HG02840 (cell line): ENCODE measurements around the gene HAUS8.

Experiments used
- ATAC-seq: cut with Tn5 transposase; IDR thresholded peaks from one replicate; pipeline ENCODE4 v1.9.1; 2021; ENCODE audit warnings: mild to moderate bottlenecking, moderate library complexity, moderate number of reproducible peaks; ENCODE audit not compliant: unreplicated experiment, low FRiP score

Gene HAUS8

DNA sequence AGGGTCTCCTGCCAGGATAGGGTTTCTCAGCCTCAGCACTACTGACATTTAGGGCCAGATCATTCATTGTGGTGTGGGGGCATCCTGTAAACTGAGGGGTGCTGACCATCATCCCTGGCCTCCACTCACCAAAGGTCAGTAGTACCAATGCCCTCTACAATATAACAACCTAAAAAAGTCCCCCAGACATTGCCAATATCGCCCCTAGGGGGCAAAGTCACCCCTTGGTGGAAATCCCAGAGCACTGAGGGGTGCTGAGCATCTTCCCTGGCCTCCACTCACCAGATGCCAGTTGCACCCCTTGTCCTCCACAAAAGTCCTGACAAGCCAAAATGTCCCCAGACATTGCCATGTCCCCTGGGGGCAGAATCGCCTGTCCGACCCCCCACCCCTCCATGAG, 70.3 kb downstream of the HAUS8 start:
- ATAC-seq = no peak

DNA sequence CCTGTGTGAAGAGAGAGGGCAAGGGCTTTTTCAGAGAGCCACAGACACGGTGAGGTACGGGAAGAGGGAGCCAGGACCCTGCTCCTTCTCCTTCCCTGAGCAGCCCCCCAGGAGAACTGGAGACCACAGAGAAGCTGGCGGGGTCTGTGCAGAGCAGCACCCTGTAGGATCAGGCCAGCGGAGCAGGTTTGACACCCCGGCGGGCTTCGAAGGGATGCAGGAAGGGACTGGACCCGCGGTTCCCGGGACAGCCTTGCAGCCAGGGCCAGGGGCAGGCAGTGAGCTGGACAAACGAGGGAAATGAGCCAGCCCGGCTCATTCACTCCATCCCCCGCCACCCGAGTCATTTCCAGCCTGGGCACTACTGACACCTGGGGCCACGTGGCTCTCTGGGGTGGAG, 70.9 kb downstream of the HAUS8 start:
- ATAC-seq = no peak

DNA sequence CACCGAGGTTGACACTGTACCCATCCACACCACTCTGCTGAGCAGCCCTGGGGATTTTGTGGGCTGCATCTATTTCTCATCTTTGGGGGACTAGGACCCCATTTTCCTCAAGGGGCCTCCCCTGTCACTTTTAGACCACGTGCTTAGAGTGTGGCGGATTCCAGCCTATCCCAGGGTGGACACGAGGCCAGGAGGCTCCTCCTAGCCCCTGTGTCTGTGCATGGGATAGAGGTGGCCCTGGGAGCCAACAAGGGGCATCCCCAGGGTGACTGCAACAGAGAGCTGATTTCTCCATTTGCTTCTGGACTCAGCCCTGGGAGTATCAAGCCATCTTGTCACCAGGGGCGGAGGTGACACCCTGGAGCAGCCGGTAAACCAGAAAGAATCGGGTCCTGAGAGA, 72.8 kb downstream of the HAUS8 start:
- no peak for ATAC-seq

DNA sequence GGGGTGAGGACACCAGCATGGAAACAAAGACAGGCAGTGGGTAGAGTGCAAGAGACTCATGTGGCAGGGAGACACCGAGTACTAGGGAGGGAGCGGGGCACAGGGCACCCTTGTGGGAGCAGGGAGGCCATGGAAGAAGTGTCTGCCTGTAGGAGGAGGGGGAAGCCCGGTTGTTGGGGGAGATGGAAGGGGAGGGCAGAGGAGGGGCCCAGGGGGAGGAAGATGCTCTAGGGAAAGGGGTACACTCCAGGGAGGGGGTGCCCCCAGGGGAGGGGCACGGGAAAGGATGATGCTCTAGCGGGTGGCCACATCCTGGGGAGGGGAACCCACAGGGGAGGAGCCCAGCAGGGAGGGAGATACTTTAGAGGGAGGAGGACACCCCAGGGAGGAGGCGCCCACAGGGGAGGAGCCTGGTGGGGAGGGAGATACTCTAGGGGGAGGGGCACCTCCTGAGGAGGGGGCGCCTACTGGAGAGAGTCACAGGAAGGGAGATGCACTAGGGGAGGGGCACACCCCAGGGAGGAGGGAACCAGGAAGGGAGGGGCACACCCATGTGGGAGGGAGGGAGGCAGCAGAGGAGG, 73.6 kb downstream of the HAUS8 start:
- no peak for ATAC-seq
